GM12878 (cell line): ENCODE results near the gene YARS2. TPM values are rescaled to one million over a fixed set of nuclear protein-coding genes. Genes with fewer than 3 reads are reported as not detected.

Experiments used
- ATAC-seq: fragments of 200-7000 bp; cut with Tn5 transposase; 3 replicates; pipeline ENCODE4 v1.9.1; 2020; ENCODE audit warnings: mild to moderate bottlenecking, moderate library complexity
- BruUV-seq: library from RNA; stranded (reverse); fragments of 400-500 nt; replicated peaks from 2 replicates; lab custom pipeline; 2021; lab: Mats Ljungman, UMichigan
- CTCF ChIA-PET: fragments of 300-600 bp; sonication (Branson Sonifier 250); formaldehyde crosslinking; extraction: SDS; loops from one replicate; lab custom pipeline; 2021; ENCODE audit warnings: inconsistent platforms; lab: Yijun Ruan, JAX
- POLR2A ChIA-PET: fragments of 350-600 bp; formaldehyde crosslinking; extraction: SDS; loops from one replicate; lab custom pipeline; 2021; ENCODE audit warnings: inconsistent platforms; lab: Charles Lee
- RAD21 ChIA-PET: fragments of 300-600 bp; sonication (Branson Sonifier 250); formaldehyde crosslinking; loops from one replicate; lab custom pipeline; 2023; ENCODE audit warnings: antibody characterized with exemption; ENCODE audit not compliant: unreplicated experiment; lab: Charles Lee
- SMC1A ChIA-PET: fragments of 300-600 bp; sonication (Branson Sonifier 250); formaldehyde crosslinking; loops from one replicate; lab custom pipeline; 2023; ENCODE audit not compliant: unreplicated experiment, uncharacterized antibody; lab: Charles Lee
- DNase-seq: peaks from one replicate; pipeline ENCODE4 v3.0.0-alpha.2; 2011; ENCODE audit warnings: low read depth, low spot score
- FAIRE-seq: peaks from 3 replicates; lab custom pipeline; 2011; peaks lifted over from hg19 to GRCh38; lab: Jason Lieb, UNC
- H2AFZ ChIP-seq: 2 replicates; pipeline ENCODE4 v1.6.0; 2011; ENCODE audit warnings: low read depth, low read length, control low read depth; ENCODE audit not compliant: control insufficient read depth
- H3K27ac ChIP-seq: 2 replicates; pipeline ENCODE4 v1.5.1; 2011; ENCODE audit warnings: control low read depth; ENCODE audit not compliant: control insufficient read depth, insufficient read depth
- H3K27me3 ChIP-seq, 2 experiments: replicated peaks in 1 of 2; 2 replicates each; pipeline versions ENCODE4 v1.6.0 to v1.6.1; 2011; ENCODE audit warnings: low read length in 1 of 2; ENCODE audit not compliant: control insufficient read depth in 2 of 2, insufficient read depth in 2 of 2
- H3K36me3 ChIP-seq, 2 experiments: 2 replicates each; pipeline ENCODE4 v1.5.1; 2011; ENCODE audit warnings: low read length in 1 of 2; ENCODE audit not compliant: control insufficient read depth in 2 of 2, insufficient read depth in 2 of 2
- H3K4me1 ChIP-seq: 2 replicates; pipeline ENCODE4 v1.6.1; 2011; ENCODE audit warnings: mild to moderate bottlenecking, low read length, moderate library complexity, mixed read lengths; ENCODE audit not compliant: control insufficient read depth, insufficient read depth
- H3K4me2 ChIP-seq: 2 replicates; pipeline ENCODE4 v1.6.0; 2011; ENCODE audit warnings: control low read depth; ENCODE audit not compliant: control insufficient read depth, insufficient read depth
- H3K4me3 ChIP-seq: fragments of 200-600 bp; sonication (generic); 2 replicates; pipeline ENCODE4 v1.5.1; 2016
- H3K79me2 ChIP-seq: 2 replicates; pipeline ENCODE4 v1.6.0; 2011; ENCODE audit warnings: low read length; ENCODE audit not compliant: control insufficient read depth, insufficient read depth
- H3K9ac ChIP-seq: 2 replicates; pipeline ENCODE4 v1.8.0; 2011; ENCODE audit warnings: low read length, control low read depth, mixed read lengths; ENCODE audit not compliant: control insufficient read depth, insufficient read depth
- H3K9me3 ChIP-seq: replicated peaks from 3 replicates; pipeline ENCODE4 v1.5.1; 2011; ENCODE audit warnings: mild to moderate bottlenecking, low read length; ENCODE audit not compliant: control insufficient read depth, insufficient read depth
- H4K20me1 ChIP-seq: 2 replicates; pipeline ENCODE4 v1.6.0; 2011; ENCODE audit not compliant: control insufficient read depth, insufficient read depth
- BHLHE40 ChIP-seq, 2 experiments: fragments of 450-650 bp in 1 of 2; IDR thresholded peaks; 2 replicates each; pipeline ENCODE4 v1.6.1; 2011 to 2017; ENCODE audit warnings: low read depth in 2 of 2, borderline replicate concordance in 1 of 2, improper control_type of control experiment in 1 of 2, low read length in 1 of 2, mild to moderate bottlenecking in 1 of 2
- CEBPB ChIP-seq, 2 experiments: fragments of 150-350 bp in 1 of 2; IDR thresholded peaks; 2 replicates each; pipeline ENCODE4 v1.6.1; 2012 to 2014; ENCODE audit warnings: low read depth in 2 of 2, low read length in 2 of 2, borderline replicate concordance in 1 of 2, inconsistent platforms in 1 of 2
- CREM ChIP-seq: IDR thresholded peaks from 2 replicates; pipeline ENCODE4 v1.6.1; 2014; ENCODE audit warnings: antibody characterized with exemption, low read depth
- HDAC2 ChIP-seq: fragments of 200-600 bp; sonication (generic); IDR thresholded peaks from 2 replicates; pipeline ENCODE4 v1.6.1; 2017
- IKZF2 ChIP-seq, 2 experiments: fragments of 450-650 bp; IDR thresholded peaks; 2 replicates each; pipeline ENCODE4 v1.6.1; 2017; ENCODE audit warnings: mild to moderate bottlenecking in 2 of 2, moderate library complexity in 2 of 2
- KLF5 ChIP-seq: fragments of 450-650 bp; IDR thresholded peaks from 2 replicates; pipeline ENCODE4 v1.6.1; 2014; ENCODE audit warnings: mild to moderate bottlenecking; ENCODE audit not compliant: partially characterized antibody
- NBN ChIP-seq: fragments of 450-650 bp; IDR thresholded peaks from 2 replicates; pipeline ENCODE4 v1.6.1; 2016
- RUNX3 ChIP-seq: IDR thresholded peaks from 2 replicates; pipeline ENCODE4 v1.6.1; 2012; ENCODE audit warnings: low read length, inconsistent platforms
- SIN3A ChIP-seq: IDR thresholded peaks from 2 replicates; pipeline ENCODE4 v1.6.1; 2012; ENCODE audit warnings: low read depth, low read length, improper control_type of control experiment
- WRNIP1 ChIP-seq: IDR thresholded peaks from 2 replicates; pipeline ENCODE4 v1.6.1; 2011; ENCODE audit warnings: low read depth, low read length, improper control_type of control experiment, borderline replicate concordance
- YY1 ChIP-seq: IDR thresholded peaks from 2 replicates; pipeline ENCODE4 v1.6.1; 2011; ENCODE audit warnings: low read depth, mild to moderate bottlenecking, low read length
- ZBED1 ChIP-seq: IDR thresholded peaks from 2 replicates; pipeline ENCODE4 v1.6.1; 2016; ENCODE audit warnings: borderline replicate concordance
- ZNF274 ChIP-seq: IDR thresholded peaks from one replicate; pipeline ENCODE4 v1.8.0; 2011; ENCODE audit not compliant: insufficient read length, insufficient read depth
- WGBS: methylation state at CpG from one replicate; pipeline ENCODE4 v1.1.6; 2016; ENCODE audit warnings: low lambda C conversion rate; ENCODE audit not compliant: insufficient replicate concordance, insufficient coverage; ENCODE audit errors: missing lambda C conversion rate; 5-methylcytosine and 5-hydroxymethylcytosine counted together
- in situ Hi-C: fragments of 300-500 bp; cut with MboI; formaldehyde crosslinking; loops from 9 replicates; pipeline ENCODE4 v1.14.3; 2018; ENCODE audit warnings: mixed read lengths
- intact Hi-C: fragments of 100-400 bp; cut with micrococcal nuclease; formaldehyde crosslinking; loops from one replicate; pipeline ENCODE4 v1.14.2; 2022; ENCODE audit not compliant: unreplicated experiment
- polyA plus RNA-seq, 11 experiments: library from polyadenylated mRNA; depleted of rRNA in 4 of 11; unstranded in 6 of 11; stranded (reverse) in 5 of 11; fragments of >200 nt; fragmentation: Nextera tagmentation in 4 of 11; fragmentation: Illumina TruSeq in 1 of 11; extraction: Ambion mirVana in 4 of 11; extraction: Trizol in 1 of 11; gene quantifications; 1 replicate in 1 of 11; 2 replicates in 10 of 11; pipeline versions ENCODE4 v1.2.1 to v1.2.3, GENCODE V29; 2011 to 2016; ENCODE audit warnings: inconsistent platforms in 2 of 11, missing spikeins in 2 of 11, low read depth in 1 of 11
- total RNA-seq, 4 experiments: library from RNA; depleted of rRNA in 3 of 4; stranded (reverse); fragments of >200 nt in 3 of 4; fragmentation: Illumina TruSeq in 1 of 4; extraction: Trizol in 1 of 4; gene quantifications; 2 replicates each; pipeline versions ENCODE4 v1.2.1 to v1.2.3, GENCODE V29; 2013 to 2021
- TF ChIP-seq, protein P1 (sequence below): IDR thresholded peaks from 2 replicates; pipeline ENCODE4 v1.6.1; 2011; ENCODE audit warnings: mild to moderate bottlenecking, low read depth, low read length, moderate library complexity; ENCODE audit not compliant: insufficient replicate concordance
- TF ChIP-seq, protein P2 (sequence below): fragments of 450-650 bp; IDR thresholded peaks from 2 replicates; pipeline ENCODE4 v1.6.1; 2017; ENCODE audit warnings: mild to moderate bottlenecking, moderate library complexity
- TF ChIP-seq, protein P3 (sequence below): IDR thresholded peaks from 2 replicates; pipeline ENCODE4 v1.6.1; 2012; ENCODE audit warnings: low read depth, low read length, improper control_type of control experiment

The YARS2 gene
- total and polyA plus RNA-seq, 10 of the 15 experiments (the other 5 are each of a cell fraction or from before 2014, with no cell fraction given) = 13.4 to 46.7 (median 29.6) TPM

DNA sequence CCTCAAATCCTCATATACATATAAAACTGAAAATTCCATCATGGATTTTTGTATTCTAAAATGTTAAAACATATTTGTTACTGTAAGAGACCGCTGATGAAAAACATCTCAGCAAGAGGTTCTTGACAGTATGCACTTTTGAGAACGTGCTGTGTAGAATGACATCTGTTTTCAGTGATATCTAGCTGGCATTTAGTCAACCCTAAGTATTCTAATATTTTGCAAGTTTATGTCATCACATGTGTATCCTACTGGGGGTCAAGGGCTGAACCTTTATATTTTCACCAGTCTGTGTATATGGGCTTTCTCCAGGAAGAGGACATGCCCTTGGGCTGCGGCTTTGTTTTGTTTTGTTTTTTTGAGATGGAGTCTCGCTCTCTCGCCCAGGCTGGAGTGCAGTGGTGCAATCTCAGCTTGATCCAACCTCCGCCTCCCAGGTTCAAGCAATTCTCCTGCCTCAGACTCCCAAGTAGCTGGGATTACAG is 22.0 kb upstream of the YARS2 start:
- no peaks in the 10 kb centered on the region for H3K36me3 ChIP-seq
- H3K79me2 ChIP-seq = no peaks in the 10 kb centered on the region
- ATAC-seq (no peak), FAIRE-seq (no peak), DNase-seq (no peak)
- no peaks in the 10 kb centered on the region for H3K27me3 ChIP-seq
- H3K9me3 ChIP-seq = no peaks in the 10 kb centered on the region
- no peaks in the 10 kb centered on the region for H3K4me1 ChIP-seq
- TF ChIP-seq, protein P1, sequence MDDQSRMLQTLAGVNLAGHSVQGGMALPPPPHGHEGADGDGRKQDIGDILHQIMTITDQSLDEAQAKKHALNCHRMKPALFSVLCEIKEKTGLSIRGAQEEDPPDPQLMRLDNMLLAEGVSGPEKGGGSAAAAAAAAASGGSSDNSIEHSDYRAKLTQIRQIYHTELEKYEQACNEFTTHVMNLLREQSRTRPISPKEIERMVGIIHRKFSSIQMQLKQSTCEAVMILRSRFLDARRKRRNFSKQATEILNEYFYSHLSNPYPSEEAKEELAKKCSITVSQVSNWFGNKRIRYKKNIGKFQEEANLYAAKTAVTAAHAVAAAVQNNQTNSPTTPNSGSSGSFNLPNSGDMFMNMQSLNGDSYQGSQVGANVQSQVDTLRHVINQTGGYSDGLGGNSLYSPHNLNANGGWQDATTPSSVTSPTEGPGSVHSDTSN = no peak
- TF ChIP-seq SIN3A (no peak), YY1 (no peak), KLF5 (no peak), HDAC2 (no peak), BHLHE40 (IDR thresholded peaks at IDR 0.05; ENCODE audit: borderline replicate concordance in 1 of 2, low read depth in 2 of 2, low read length in 1 of 2) (no peak), WRNIP1 (no peak), CEBPB (IDR thresholded peaks at IDR 0.05; ENCODE audit: borderline replicate concordance in 1 of 2, low read depth in 2 of 2, low read length in 2 of 2) (no peak), ZNF274 (no peak), IKZF2 (IDR thresholded peaks at IDR 0.05) (no peak), NBN (no peak), RUNX3 (no peak), CREM (no peak), ZBED1 (no peak)
- TF ChIP-seq, protein P2, sequence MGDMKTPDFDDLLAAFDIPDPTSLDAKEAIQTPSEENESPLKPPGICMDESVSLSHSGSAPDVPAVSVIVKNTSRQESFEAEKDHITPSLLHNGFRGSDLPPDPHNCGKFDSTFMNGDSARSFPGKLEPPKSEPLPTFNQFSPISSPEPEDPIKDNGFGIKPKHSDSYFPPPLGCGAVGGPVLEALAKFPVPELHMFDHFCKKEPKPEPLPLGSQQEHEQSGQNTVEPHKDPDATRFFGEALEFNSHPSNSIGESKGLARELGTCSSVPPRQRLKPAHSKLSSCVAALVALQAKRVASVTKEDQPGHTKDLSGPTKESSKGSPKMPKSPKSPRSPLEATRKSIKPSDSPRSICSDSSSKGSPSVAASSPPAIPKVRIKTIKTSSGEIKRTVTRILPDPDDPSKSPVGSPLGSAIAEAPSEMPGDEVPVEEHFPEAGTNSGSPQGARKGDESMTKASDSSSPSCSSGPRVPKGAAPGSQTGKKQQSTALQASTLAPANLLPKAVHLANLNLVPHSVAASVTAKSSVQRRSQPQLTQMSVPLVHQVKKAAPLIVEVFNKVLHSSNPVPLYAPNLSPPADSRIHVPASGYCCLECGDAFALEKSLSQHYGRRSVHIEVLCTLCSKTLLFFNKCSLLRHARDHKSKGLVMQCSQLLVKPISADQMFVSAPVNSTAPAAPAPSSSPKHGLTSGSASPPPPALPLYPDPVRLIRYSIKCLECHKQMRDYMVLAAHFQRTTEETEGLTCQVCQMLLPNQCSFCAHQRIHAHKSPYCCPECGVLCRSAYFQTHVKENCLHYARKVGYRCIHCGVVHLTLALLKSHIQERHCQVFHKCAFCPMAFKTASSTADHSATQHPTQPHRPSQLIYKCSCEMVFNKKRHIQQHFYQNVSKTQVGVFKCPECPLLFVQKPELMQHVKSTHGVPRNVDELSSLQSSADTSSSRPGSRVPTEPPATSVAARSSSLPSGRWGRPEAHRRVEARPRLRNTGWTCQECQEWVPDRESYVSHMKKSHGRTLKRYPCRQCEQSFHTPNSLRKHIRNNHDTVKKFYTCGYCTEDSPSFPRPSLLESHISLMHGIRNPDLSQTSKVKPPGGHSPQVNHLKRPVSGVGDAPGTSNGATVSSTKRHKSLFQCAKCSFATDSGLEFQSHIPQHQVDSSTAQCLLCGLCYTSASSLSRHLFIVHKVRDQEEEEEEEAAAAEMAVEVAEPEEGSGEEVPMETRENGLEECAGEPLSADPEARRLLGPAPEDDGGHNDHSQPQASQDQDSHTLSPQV = no peak
- TF ChIP-seq, protein P3, sequence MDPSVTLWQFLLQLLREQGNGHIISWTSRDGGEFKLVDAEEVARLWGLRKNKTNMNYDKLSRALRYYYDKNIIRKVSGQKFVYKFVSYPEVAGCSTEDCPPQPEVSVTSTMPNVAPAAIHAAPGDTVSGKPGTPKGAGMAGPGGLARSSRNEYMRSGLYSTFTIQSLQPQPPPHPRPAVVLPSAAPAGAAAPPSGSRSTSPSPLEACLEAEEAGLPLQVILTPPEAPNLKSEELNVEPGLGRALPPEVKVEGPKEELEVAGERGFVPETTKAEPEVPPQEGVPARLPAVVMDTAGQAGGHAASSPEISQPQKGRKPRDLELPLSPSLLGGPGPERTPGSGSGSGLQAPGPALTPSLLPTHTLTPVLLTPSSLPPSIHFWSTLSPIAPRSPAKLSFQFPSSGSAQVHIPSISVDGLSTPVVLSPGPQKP = no peak
- no peaks in the 10 kb centered on the region for H4K20me1 ChIP-seq
- ChIA-PET SMC1A (interaction anchor here (1.3 kb wide), 1 partner anchor 22 kb away, joined by 4 read pairs; the partner anchor contains the start of gene YARS2), POLR2A (no interaction called here), RAD21 (interaction anchor here (2.0 kb wide), 1 partner anchor 22 kb away, joined by 7 read pairs; the partner anchor contains the start of gene YARS2), CTCF (interaction anchor here (0.7 to 3.8 kb wide), 2 partner anchors 10 to 21 kb away, joined by 3 to 25 read pairs; partner anchors contain the start of gene YARS2)
- H3K4me2 ChIP-seq = no peak overlapping the region
- intact Hi-C loops (no loop called here), in situ Hi-C loops (no loop called here)
- H2AFZ ChIP-seq = no peak overlapping the region
- no peak overlapping the region for H3K9ac ChIP-seq
- 46% methylated on average over 6 of the region's 6 CpGs for WGBS
- H3K4me3 ChIP-seq = no peak overlapping the region
- BruUV-seq = no TSS peak
- no peak overlapping the region for H3K27ac ChIP-seq
